ENCODE measurements around the gene RIMS1.
"Not testable (repeated sequence)": the region's sequence is repeated elsewhere in the genome, so short reads cannot be mapped to it uniquely, and the experiment has no call there.

Gene RIMS1

GRCh38 chr6:71979911-71980310 lies 93.6 kb downstream of the RIMS1 start:
- no peak for DNase-seq

GRCh38 chr6:71982389-71982788 lies 96.0 kb downstream of the RIMS1 start:
- no peak for DNase-seq

GRCh38 chr6:71983131-71983530 lies 96.8 kb downstream of the RIMS1 start:
- DNase-seq, result no peak

GRCh38 chr6:71994705-71995271 lies 108.4 kb downstream of the RIMS1 start:
- no peak for DNase-seq

- DNase-seq, result no peak
Observed at GRCh38 chr6:71997341-71997740, 111.0 kb downstream of the RIMS1 start.

- DNase-seq, result no peak
Observed at GRCh38 chr6:72002415-72002814, 116.1 kb downstream of the RIMS1 start.

- not testable (repeated sequence) for DNase-seq
Observed at GRCh38 chr6:72006591-72006990, 120.2 kb downstream of the RIMS1 start.

GRCh38 chr6:72022830-72023229 lies 136.5 kb downstream of the RIMS1 start:
- DNase-seq, result no peak

- peak; percentile 61 for DNase-seq
Observed at GRCh38 chr6:72031471-72031870, 145.1 kb downstream of the RIMS1 start.

- peak; percentile 79 for DNase-seq
Observed at GRCh38 chr6:72032086-72032485, 145.7 kb downstream of the RIMS1 start.

GRCh38 chr6:72035486-72035885 lies 149.1 kb downstream of the RIMS1 start:
- DNase-seq, result no peak

- DNase-seq, result no peak
Observed at GRCh38 chr6:72035966-72036365, 149.6 kb downstream of the RIMS1 start.

- DNase-seq, result no peak
Observed at GRCh38 chr6:72037006-72037405, 150.7 kb downstream of the RIMS1 start.

GRCh38 chr6:72040111-72040510 lies 153.8 kb downstream of the RIMS1 start:
- no peak for DNase-seq

- DNase-seq, result no peak
Observed at GRCh38 chr6:72042088-72042487, 155.7 kb downstream of the RIMS1 start.

GRCh38 chr6:72048080-72048479 lies 161.7 kb downstream of the RIMS1 start:
- peak; percentile 5 for DNase-seq

- no peak for DNase-seq
Observed at GRCh38 chr6:72049376-72049775, 163.0 kb downstream of the RIMS1 start.

- no peak for DNase-seq
Observed at GRCh38 chr6:72061286-72061685, 174.9 kb downstream of the RIMS1 start.

- no peak for DNase-seq
Observed at GRCh38 chr6:72064399-72064975, 178.1 kb downstream of the RIMS1 start.

- DNase-seq, result no peak
Observed at GRCh38 chr6:72078096-72078495, 191.7 kb downstream of the RIMS1 start.

- DNase-seq, result no peak
Observed at GRCh38 chr6:72080260-72080941, 194.1 kb downstream of the RIMS1 start.

GRCh38 chr6:72081871-72082270 lies 195.5 kb downstream of the RIMS1 start:
- DNase-seq, result no peak

- no peak for DNase-seq
Observed at GRCh38 chr6:72083976-72084375, 197.6 kb downstream of the RIMS1 start.

GRCh38 chr6:72084992-72085569 lies 198.7 kb downstream of the RIMS1 start:
- peak; percentile 19 for DNase-seq

Data from fibroblast of skin of right biceps (primary cell).